Measurements from ENCODE around the gene SPTB. TPM values are rescaled to one million over a fixed set of nuclear protein-coding genes. Genes with fewer than 3 reads are reported as not detected.

SPTB gene
- total RNA-seq, 1 donor from 2014 or later = 0.04 TPM

DNA sequence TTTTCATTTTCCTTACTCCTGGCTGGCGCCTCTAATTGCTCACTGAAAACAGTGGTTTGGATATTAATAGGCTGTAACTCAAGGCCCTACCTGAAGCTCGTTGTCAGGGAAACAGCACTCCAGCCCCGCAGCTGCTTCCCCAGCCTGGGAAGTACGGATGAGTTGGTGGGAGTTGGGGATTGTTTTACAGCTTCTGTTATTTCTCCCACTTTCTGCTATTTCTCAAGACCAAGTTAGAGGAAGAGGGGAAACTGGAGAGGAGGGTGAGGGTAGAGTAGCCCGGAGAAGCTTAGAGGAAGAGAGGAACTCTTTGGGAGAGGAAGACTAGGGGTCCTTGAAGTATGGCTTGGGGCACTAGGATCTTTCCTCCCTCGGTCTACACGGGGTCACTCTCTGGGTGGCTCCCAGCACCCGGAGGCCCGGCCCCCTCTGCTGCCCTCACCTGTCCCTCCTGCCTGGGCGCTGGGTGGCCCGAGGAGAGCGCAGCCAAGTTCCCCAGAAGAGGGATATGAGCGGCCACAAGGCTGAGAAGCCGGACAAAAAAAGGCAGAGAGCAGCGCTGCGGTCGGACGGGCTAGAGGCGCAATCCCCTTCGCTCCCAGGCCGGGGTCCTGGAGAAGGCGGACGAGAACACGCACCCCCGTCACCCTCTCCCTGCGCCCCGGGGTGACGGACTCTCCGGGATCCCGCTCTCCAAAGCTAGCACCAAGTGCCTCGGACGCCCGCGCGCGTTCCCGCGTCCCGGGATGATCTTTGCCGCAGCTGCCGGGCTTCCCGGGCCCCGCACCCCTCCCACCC, 671 bp downstream of the SPTB start:
- Mint-ChIP-seq H3K9me3 (no peaks in the 10 kb centered on the region), H3K36me3 (ENCODE audit: low read depth) (no peaks in the 10 kb centered on the region), H3K27ac (no peak overlapping the region), H3K27me3 (peaks cover 40% of the 10 kb centered on the region), H3K4me3 (peak overlapping the region; percentile 56), H3K4me1 (peaks cover 8% of the 10 kb centered on the region)
- intact Hi-C loops (cut with micrococcal nuclease) = no loop called here
- ATAC-seq (ENCODE audit: low read depth) = no peak
- DNase-seq = peak; percentile 16
- TF ChIP-seq CTCF (IDR thresholded peaks at IDR 0.05) = no peak
- ChIA-PET CTCF (interaction anchor here (0.7 to 7.1 kb wide), 3 partner anchors 10 to 110 kb away, joined by 3 to 45 read pairs (median 4); no protein-coding TSS in a partner anchor), POLR2A (interaction anchor here (0.6 to 2.3 kb wide), 2 partner anchors 36 to 533 kb away, joined by 7 to 8 read pairs; partner anchors contain the start of genes CHURC1 and FUT8)

DNA sequence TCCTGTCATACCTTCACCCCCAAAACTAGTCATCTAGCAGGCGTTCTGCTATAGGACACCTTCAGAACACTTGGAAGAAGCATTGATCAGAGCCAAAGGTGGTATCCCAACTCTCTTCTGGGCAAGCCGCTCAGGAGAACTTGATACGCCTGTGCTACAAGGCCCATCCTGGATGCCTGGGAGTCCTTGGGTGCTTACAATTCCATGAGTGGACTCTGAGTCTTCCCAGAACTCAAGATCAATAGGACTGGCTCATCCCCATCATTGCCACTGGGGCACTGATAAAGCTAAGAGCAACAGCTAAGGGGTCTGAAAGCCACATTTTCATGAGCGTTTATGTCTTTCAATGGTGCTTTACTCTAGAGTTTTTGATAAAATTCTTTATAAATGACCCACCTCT, 1.9 kb downstream of the SPTB start:
- H3K36me3 Mint-ChIP-seq (ENCODE audit: low read depth) = no peaks in the 10 kb centered on the region
- H3K27ac Mint-ChIP-seq = no peak overlapping the region
- H3K4me1 Mint-ChIP-seq = peaks cover 8% of the 10 kb centered on the region
- no peaks in the 10 kb centered on the region for H3K9me3 Mint-ChIP-seq
- DNase-seq (no peak), ATAC-seq (ENCODE audit: low read depth) (no peak)
- ChIA-PET POLR2A (no interaction called here), CTCF (interaction anchor here (0.8 to 7.1 kb wide), 3 partner anchors 9 to 14 kb away, joined by 3 to 45 read pairs (median 7); no protein-coding TSS in a partner anchor)
- no peak for TF ChIP-seq CTCF (IDR thresholded peaks at IDR 0.05)
- no peak overlapping the region for H3K4me3 Mint-ChIP-seq
- H3K27me3 Mint-ChIP-seq = peaks cover 38% of the 10 kb centered on the region
- intact Hi-C loops (cut with micrococcal nuclease) = no loop called here

- Mint-ChIP-seq H3K4me1 (no peaks in the 10 kb centered on the region), H3K4me3 (no peak overlapping the region), H3K9me3 (no peaks in the 10 kb centered on the region), H3K36me3 (ENCODE audit: low read depth) (no peaks in the 10 kb centered on the region), H3K27me3 (peaks cover 33% of the 10 kb centered on the region), H3K27ac (no peak overlapping the region)
- DNase-seq (no peak), ATAC-seq (ENCODE audit: low read depth) (no peak)
- TF ChIP-seq CTCF (IDR thresholded peaks at IDR 0.05) = no peak
- ChIA-PET CTCF (no interaction called here), POLR2A (no interaction called here)
- intact Hi-C loops (cut with micrococcal nuclease) = no loop called here
Observed at GRCh38 chr14:64875350-64875749, 4.4 kb downstream of the SPTB start.

DNA sequence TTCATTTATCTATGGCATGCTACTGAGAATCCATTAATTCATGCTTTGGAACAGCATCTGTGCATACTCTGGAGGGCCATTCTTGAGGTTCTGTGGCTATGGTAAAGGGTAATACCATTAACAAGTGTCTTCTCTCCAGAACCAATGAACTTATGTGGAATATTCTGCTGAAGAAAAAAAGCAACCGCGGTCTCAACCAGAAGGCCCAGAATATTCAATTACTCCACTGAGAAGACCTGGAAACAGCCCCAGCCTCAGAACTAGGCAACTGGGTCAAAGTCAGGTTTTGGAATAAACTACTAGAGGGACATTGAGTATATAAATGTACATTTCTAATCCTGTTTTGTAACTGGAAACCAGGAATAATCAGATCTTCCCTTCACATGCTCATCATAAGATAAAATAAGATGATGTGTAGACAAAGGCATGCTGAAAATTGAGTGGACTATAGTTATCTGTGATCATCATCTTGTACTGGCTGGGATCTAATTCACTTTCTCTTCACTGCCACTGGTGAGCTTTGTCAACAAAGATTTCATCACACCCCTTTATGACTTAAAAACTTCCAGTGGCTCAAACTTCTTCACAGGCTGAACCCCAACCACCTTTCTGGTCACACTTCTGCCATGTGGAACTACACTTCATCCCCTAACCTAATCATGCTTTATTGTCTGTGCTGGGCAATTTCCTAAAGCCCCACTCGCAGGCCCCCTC, 6.0 kb downstream of the SPTB start:
- peaks cover 33% of the 10 kb centered on the region for H3K27me3 Mint-ChIP-seq
- ATAC-seq (ENCODE audit: low read depth) = no peak
- no peak for TF ChIP-seq CTCF (IDR thresholded peaks at IDR 0.05)

GRCh38 chr14:64871344-64871743, 8.4 kb downstream of the SPTB start:
- intact Hi-C loops (cut with micrococcal nuclease) = no loop called here
- peaks cover 34% of the 10 kb centered on the region for H3K27me3 Mint-ChIP-seq
- H3K36me3 Mint-ChIP-seq (ENCODE audit: low read depth) = no peaks in the 10 kb centered on the region

More for the DNA sequence above, 6.0 kb downstream of the SPTB start:
- Mint-ChIP-seq H3K4me1 (peaks cover 6% of the 10 kb centered on the region), H3K36me3 (ENCODE audit: low read depth) (no peaks in the 10 kb centered on the region), H3K9me3 (no peaks in the 10 kb centered on the region), H3K4me3 (no peak overlapping the region), H3K27ac (no peak overlapping the region)
- POLR2A ChIA-PET = no interaction called here
- CTCF ChIA-PET = interaction anchor here (1.2 kb wide), 1 partner anchor 18 kb away, joined by 3 read pairs; no protein-coding TSS in a partner anchor
- DNase-seq = no peak
- intact Hi-C loops (cut with micrococcal nuclease) = no loop called here

More at GRCh38 chr14:64871344-64871743, 8.4 kb downstream of the SPTB start:
- Mint-ChIP-seq H3K9me3 (no peaks in the 10 kb centered on the region), H3K4me1 (peaks cover 6% of the 10 kb centered on the region), H3K27ac (no peak overlapping the region), H3K4me3 (no peak overlapping the region)
- TF ChIP-seq CTCF (IDR thresholded peaks at IDR 0.05) = no peak
- ATAC-seq (ENCODE audit: low read depth) = no peak
- CTCF ChIA-PET = no interaction called here
- no peak for DNase-seq
- POLR2A ChIA-PET = no interaction called here

All from activated B cell treated with CpG ODN at 0.5 μM for 24 hours (primary cell).